Activated effector memory CD4-positive, alpha-beta T cell treated with anti-CD3 and anti-CD28 coated beads, Interleukin-2, amount 50 U/mL, for 16 hours (primary cell): ENCODE measurements around the gene RBFA.
A peak's percentile ranks its signal among the peaks of the same experiment; 100 is the strongest.

ENCODE experiments used
- DNase-seq: peaks from one replicate; pipeline ENCODE4 v3.0.0-alpha.2; 2020

RBFA gene

GRCh38 chr18:80033181-80034067, 810 bp upstream of the RBFA start:
- peak; percentile 90 for DNase-seq

- no peak for DNase-seq
These were observed 695 bp downstream of the RBFA start for GRCh38 chr18:80034852-80035406.

GRCh38 chr18:80035997-80036396, 1.8 kb downstream of the RBFA start:
- DNase-seq = no peak

GRCh38 chr18:80037300-80037699, 3.1 kb downstream of the RBFA start:
- no peak for DNase-seq

- DNase-seq = no peak
These were observed 3.8 kb downstream of the RBFA start for GRCh38 chr18:80037869-80038630.

DNA sequence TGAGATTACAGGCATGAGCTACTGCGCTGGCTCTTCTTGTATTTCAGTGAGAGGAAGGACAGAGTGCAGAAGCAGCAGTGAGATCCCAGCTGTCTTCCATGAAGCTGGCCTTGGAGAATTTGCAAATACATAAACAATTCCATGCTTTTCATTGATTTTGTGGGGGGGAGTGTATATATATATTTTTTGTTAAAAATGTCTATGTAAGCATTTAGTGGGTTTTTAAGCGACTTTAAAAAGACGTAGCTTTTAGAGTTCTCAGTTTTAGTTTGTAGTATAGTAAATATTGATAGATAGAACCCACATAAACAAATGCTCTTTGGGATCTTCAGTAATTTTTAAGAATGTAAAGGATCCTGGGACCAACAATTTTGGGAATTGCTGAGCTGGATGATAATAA, 6.3 kb downstream of the RBFA start:
- no peak for DNase-seq

DNA sequence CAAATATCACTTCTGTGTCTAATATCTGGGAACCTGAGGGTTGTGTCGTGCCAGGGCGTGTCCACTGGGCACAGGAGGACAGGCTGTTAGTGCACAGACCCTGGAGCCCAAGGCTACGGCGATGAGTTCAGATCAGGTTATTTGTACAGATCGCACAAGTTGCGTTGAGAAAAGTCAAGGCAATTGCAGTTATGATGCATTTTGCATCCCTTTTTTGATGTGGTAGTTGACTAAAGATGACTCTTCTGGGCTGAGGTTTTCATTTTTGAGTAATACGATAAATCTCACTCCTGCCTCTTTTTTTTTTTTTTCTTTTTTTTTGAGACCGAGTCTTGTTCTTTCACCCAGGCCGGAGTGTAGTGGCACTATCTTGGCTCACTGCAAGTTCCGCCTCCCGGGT, 7.2 kb downstream of the RBFA start:
- no peak for DNase-seq

DNA sequence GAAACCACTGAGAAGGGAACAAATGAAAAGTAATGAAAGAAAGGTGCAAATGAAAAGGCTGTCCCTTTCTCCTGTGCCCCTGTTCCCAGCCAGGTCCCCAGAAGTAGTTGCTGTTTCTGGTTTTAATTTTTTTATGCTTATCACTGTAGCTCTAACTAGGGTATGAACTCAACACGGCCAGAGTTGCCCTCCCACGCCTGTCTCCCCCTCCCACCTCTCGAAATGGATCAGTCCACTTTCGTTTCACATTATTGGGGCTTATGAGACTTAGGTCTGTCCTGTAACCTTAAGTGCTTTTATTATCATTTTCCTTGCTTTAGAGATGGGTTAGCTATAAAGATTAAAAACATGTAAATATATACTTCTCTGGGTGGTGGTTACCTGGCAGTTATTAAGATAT, 8.6 kb downstream of the RBFA start:
- no peak for DNase-seq

- DNase-seq = no peak
These were observed 9.8 kb downstream of the RBFA start for GRCh38 chr18:80044072-80044471.

DNA sequence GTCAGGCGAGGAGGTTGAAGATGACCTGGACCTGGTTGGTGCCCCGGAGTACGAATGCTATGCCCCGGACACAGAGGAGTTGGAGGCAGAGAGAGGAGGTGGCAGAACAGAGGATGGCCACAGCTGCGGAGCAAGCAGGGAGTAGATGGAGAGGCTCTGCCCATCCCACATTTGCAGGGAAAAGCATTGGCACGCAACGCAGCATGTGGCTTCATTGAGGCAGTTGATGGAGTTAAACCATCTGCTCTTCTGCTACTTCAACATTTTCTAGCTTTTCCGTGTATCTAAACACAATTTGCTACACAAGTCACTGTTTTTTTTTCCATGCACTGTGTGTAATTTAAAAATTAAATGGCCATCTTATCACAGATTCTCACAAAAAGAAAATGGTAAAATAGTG, 11.8 kb downstream of the RBFA start:
- DNase-seq = no peak

DNA sequence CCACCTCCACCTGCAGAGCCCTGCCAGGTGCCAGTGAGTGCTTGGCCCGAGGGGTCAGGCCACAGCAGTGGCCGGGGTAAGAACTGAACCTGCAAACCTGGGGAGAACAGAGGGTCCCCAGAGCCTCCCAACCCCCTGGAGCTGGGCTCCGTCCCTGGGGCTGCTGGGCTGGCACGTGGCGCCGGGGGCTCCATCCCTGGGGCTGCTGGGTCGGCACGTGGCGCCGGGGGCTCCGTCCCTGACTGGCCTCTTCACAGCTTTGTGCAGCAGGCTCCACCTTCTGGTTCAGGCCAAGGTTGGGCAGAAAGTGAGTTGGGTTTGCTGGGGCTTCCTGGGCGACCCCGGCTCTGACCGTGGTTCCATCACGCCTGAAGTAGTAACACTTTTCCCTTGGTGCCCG, 12.2 kb downstream of the RBFA start:
- DNase-seq = no peak

DNA sequence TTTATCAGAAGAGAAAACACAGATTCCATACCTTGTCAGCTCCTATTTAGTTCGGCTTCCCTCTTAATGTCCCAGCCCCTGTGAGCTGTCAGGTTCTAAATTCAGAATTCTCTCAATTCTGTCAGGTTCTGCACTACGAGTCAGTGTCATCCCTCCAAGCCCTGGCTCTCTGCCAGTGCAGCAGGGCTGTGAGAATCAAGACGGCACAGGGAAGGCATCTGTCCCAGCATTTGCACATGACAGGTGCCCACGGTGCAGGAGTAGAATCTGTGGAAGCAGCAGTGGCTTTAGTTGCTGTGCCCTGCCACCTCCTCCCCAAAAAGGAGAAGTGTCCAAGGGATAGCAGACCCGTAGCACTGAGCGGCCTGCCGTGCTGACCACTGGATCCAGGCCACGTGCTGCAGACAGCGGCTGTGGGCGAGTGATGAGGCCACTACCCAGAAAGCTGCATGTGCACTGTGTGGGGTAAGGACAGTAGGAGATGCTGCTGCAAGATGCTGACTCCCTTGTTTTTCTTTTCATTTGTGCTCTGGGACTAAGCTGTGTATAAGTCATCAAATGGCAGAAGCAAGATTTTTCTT, 12.8 kb downstream of the RBFA start:
- no peak for DNase-seq

DNA sequence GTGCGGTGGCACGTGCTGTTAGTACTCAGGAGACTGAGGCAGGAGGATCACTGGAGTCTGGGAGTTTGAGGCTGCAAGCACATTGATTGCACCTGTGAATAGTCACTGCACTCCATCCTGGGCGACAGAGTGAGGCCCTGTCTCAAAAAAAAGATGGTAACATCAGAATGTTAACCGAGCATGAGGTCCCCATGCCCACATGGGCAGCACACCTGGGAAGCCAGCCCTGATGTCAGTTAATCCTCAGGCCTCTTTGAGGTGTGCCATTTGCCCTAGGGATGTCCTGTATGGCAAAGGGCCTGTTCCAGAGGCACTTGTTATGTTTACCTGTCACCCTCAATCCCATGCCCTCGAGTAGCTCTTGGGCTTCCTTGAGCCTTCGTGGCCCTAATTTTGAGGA, 16.6 kb downstream of the RBFA start:
- DNase-seq = no peak

GRCh38 chr18:80056095-80056494, 21.9 kb downstream of the RBFA start:
- no peak for DNase-seq

GRCh38 chr18:80059945-80060344, 25.7 kb downstream of the RBFA start:
- DNase-seq = no peak

DNA sequence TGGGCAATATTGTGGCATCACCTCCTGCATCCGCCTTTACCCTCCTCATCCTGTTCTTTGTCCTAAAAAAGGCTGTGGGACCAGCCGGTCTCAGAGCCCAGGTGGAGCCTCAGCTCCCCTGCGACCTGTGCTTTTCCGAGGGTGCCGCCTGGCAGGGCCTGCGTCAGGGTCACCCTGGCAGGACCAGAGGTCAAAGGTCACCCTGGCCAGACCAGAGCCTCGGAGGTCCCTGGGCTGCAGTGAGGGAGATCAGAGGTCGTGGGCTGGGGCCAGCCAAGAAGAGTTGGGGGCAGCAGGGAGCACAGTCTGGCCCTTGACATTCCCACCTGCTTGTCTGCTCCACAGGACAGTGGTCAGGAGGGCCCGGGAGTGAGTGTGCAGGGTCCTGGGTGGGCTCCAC, 31.5 kb downstream of the RBFA start:
- DNase-seq = no peak

DNA sequence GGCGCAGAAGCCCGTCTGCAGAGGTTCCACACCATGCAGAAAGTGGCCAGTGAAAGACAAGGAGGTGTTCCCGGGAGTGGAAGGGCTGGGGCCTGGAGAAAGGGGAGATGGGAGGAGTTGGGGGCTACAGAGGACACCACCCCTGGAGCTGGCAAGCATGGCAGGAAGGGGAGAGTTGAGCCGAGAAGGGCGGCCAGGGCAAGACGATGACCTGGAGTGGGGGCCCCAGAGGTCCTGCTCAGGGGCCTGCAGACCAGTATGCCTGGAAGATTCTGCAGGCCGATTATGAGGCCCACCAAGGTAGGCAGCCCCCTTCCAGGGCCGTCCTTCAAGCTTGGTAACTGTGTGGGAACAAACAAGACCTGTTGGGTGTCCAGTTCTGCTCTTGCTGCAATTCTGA, 33.1 kb downstream of the RBFA start:
- DNase-seq = no peak

DNA sequence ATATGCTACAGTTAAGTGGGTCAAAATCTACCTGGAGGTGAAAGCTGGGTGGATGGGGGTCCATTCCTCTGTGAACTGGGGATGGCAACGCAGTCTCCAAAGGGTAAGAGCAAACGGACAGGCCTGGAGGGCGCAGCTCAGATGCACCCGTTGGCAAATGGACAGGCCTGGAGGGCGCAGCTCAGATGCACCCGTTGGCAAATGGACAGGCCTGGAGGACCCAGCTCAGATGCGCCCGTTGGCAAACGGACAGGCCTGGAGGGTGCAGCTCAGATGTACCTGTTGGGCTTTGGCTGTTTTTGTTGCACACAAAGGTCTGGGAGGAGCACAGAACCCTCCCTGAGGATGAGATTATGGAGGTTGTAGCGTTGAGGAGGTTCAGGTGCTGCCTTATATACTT, 33.7 kb downstream of the RBFA start:
- no peak for DNase-seq

DNA sequence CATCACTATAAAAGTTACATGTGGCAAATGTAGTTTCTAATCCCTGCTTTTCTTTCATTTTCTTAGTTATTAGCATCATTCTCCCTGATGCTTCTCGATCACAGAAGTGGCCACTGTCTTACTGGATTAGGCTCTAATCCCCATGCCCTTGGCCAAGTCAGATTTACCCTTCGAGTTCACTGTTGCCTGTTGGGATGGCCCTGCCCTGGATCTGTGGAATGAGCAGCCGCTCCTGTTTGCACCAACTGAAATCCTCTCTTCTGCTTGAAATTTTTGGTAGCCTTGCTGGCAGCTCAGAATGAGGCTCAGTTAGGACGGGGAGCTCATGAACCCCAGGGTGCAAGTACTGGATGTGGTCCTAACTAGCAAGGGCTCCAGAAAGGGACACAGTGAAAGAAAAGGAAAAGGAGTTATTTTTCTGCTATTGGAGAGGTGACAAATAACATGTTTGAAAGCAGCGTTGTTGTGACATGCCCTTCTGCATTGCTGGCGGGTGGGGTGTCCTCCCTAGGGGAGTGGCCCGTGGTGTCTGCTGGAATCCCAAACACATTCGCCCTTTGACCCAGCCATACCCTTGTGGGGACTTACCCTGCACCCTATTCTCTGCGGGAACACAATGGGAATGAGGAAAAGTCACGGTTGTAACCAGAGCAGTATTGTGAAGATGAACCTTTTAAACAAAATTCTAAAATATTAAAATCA, 34.5 kb downstream of the RBFA start:
- DNase-seq = no peak

DNA sequence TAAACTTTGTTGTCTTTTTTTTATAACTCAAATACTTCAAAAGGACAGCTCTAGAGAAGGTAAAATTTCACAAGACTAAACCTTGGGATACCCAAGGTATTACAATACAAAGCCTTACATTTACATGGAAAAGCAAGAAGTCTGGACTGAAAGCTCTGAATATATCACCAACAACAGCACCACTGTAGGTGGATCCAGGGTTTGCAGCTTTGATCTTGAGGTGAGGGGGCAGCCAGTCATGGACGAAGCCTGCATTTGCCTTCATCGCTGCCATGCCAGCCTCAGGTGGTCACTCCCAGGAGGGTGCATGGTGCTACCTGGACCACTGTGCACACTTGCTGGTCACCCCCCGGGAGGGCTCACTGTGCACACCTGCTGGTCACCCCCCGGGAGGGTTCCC, 36.6 kb downstream of the RBFA start:
- no peak for DNase-seq

DNA sequence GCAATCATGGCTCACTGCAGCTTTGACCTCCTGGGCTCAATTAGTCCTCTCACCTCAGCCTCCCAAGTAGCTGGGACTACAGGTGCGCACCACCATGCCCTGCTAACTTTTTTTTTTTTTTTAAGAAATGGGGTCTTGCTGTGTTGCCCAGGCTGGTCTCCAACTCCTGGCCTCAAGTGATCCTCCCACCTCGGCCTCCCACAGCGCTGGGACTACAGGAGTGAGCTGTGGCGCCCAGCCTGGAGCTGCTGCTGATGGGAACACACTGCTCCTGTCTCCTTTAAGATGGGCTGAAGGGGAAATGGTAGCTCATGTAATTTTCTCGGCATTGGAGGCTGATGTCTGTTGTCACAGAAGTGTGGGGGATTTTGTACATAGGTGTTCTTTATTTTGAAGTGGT, 39.9 kb downstream of the RBFA start:
- no peak for DNase-seq

DNA sequence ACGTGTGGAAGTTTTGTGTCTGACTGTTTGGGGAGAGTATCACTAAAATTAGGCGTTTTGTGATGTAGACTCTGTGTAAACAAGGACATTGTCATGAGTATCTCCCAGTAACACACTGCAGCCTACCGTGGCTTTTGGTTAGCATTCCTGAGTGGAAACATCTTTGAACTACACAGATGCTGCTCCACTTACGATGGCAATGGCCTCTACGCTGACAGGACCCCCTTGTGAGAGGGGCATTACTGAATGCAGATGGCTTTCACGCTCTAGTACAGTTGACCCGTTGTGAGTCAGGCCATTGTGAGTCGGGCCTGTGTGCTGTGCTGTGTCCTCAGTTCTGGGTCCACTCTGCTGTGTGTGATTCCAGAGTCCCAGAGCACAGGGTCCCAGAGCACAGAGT, 40.5 kb downstream of the RBFA start:
- no peak for DNase-seq

DNA sequence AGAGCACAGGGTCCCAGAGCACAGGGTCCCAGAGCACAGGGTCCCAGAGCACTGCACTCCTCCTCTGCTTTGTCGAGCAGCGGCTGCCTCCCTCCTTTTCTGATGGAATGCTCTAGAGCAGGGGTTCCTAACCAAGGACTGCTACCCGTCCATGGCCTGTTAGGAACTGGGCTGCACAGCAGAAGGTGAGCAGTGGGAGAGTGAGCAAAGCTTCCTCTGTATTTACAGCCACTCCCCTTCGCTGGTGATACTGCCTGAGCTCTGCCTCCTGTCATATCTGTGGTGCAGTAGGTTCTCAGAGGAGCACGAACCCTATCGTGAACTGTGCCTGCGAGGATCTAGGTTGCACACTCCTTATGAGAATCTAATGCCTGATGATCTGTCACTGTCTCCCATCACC, 41.7 kb downstream of the RBFA start:
- no peak for DNase-seq
